GM12878 (cell line): Measurements from ENCODE around the gene CLEC5A. TPM values are rescaled to one million over a fixed set of nuclear protein-coding genes. Genes with fewer than 3 reads are reported as not detected.

Experiments
- ATAC-seq: fragments of 200-7000 bp; cut with Tn5 transposase; 3 replicates; pipeline ENCODE4 v1.9.1; 2020; ENCODE audit warnings: mild to moderate bottlenecking, moderate library complexity
- BruUV-seq: library from RNA; stranded (reverse); fragments of 400-500 nt; replicated peaks from 2 replicates; lab custom pipeline; 2021; lab: Mats Ljungman, UMichigan
- CTCF ChIA-PET: fragments of 300-600 bp; sonication (Branson Sonifier 250); formaldehyde crosslinking; extraction: SDS; loops from one replicate; lab custom pipeline; 2021; ENCODE audit warnings: inconsistent platforms; lab: Yijun Ruan, JAX
- POLR2A ChIA-PET: fragments of 350-600 bp; formaldehyde crosslinking; extraction: SDS; loops from one replicate; lab custom pipeline; 2021; ENCODE audit warnings: inconsistent platforms; lab: Charles Lee
- RAD21 ChIA-PET: fragments of 300-600 bp; sonication (Branson Sonifier 250); formaldehyde crosslinking; loops from one replicate; lab custom pipeline; 2023; ENCODE audit warnings: antibody characterized with exemption; ENCODE audit not compliant: unreplicated experiment; lab: Charles Lee
- SMC1A ChIA-PET: fragments of 300-600 bp; sonication (Branson Sonifier 250); formaldehyde crosslinking; loops from one replicate; lab custom pipeline; 2023; ENCODE audit not compliant: unreplicated experiment, uncharacterized antibody; lab: Charles Lee
- DNase-seq: peaks from one replicate; pipeline ENCODE4 v3.0.0-alpha.2; 2011; ENCODE audit warnings: low read depth, low spot score
- FAIRE-seq: peaks from 3 replicates; lab custom pipeline; 2011; peaks lifted over from hg19 to GRCh38; lab: Jason Lieb, UNC
- H2AFZ ChIP-seq: 2 replicates; pipeline ENCODE4 v1.6.0; 2011; ENCODE audit warnings: low read depth, low read length, control low read depth; ENCODE audit not compliant: control insufficient read depth
- H3K27ac ChIP-seq: 2 replicates; pipeline ENCODE4 v1.5.1; 2011; ENCODE audit warnings: control low read depth; ENCODE audit not compliant: control insufficient read depth, insufficient read depth
- H3K27me3 ChIP-seq, 2 experiments: replicated peaks in 1 of 2; 2 replicates each; pipeline versions ENCODE4 v1.6.0 to v1.6.1; 2011; ENCODE audit warnings: low read length in 1 of 2; ENCODE audit not compliant: control insufficient read depth in 2 of 2, insufficient read depth in 2 of 2
- H3K36me3 ChIP-seq, 2 experiments: 2 replicates each; pipeline ENCODE4 v1.5.1; 2011; ENCODE audit warnings: low read length in 1 of 2; ENCODE audit not compliant: control insufficient read depth in 2 of 2, insufficient read depth in 2 of 2
- H3K4me1 ChIP-seq: 2 replicates; pipeline ENCODE4 v1.6.1; 2011; ENCODE audit warnings: mild to moderate bottlenecking, low read length, moderate library complexity, mixed read lengths; ENCODE audit not compliant: control insufficient read depth, insufficient read depth
- H3K4me2 ChIP-seq: 2 replicates; pipeline ENCODE4 v1.6.0; 2011; ENCODE audit warnings: control low read depth; ENCODE audit not compliant: control insufficient read depth, insufficient read depth
- H3K4me3 ChIP-seq: fragments of 200-600 bp; sonication (generic); 2 replicates; pipeline ENCODE4 v1.5.1; 2016
- H3K79me2 ChIP-seq: 2 replicates; pipeline ENCODE4 v1.6.0; 2011; ENCODE audit warnings: low read length; ENCODE audit not compliant: control insufficient read depth, insufficient read depth
- H3K9ac ChIP-seq: 2 replicates; pipeline ENCODE4 v1.8.0; 2011; ENCODE audit warnings: low read length, control low read depth, mixed read lengths; ENCODE audit not compliant: control insufficient read depth, insufficient read depth
- H3K9me3 ChIP-seq: replicated peaks from 3 replicates; pipeline ENCODE4 v1.5.1; 2011; ENCODE audit warnings: mild to moderate bottlenecking, low read length; ENCODE audit not compliant: control insufficient read depth, insufficient read depth
- H4K20me1 ChIP-seq: 2 replicates; pipeline ENCODE4 v1.6.0; 2011; ENCODE audit not compliant: control insufficient read depth, insufficient read depth
- ASH2L ChIP-seq: fragments of 300-600, 200-600 bp; sonication (generic); IDR thresholded peaks from 2 replicates; pipeline ENCODE4 v1.6.1; 2017; ENCODE audit warnings: low read depth, mild to moderate bottlenecking, borderline replicate concordance
- BACH1 ChIP-seq: fragments of 450-650 bp; IDR thresholded peaks from 2 replicates; pipeline ENCODE4 v1.6.1; 2017; ENCODE audit warnings: mild to moderate bottlenecking, borderline replicate concordance
- CBFB ChIP-seq: IDR thresholded peaks from 2 replicates; pipeline ENCODE4 v1.6.1; 2016; ENCODE audit warnings: antibody characterized with exemption, low read depth
- MTA3 ChIP-seq: IDR thresholded peaks from 2 replicates; pipeline ENCODE4 v1.6.1; 2012; ENCODE audit warnings: low read length, inconsistent platforms, borderline replicate concordance
- PAX5 ChIP-seq: IDR thresholded peaks from 2 replicates; pipeline ENCODE4 v1.6.1; 2011; ENCODE audit warnings: low read depth, low read length, borderline replicate concordance
- RCOR1 ChIP-seq: conservative IDR thresholded peaks from 2 replicates; pipeline ENCODE4 v1.6.1; 2012; ENCODE audit warnings: low read depth, low read length, improper control_type of control experiment
- TCF3 ChIP-seq: IDR thresholded peaks from 2 replicates; pipeline ENCODE4 v1.6.1; 2012; ENCODE audit warnings: low read depth, mild to moderate bottlenecking, low read length, borderline replicate concordance; ENCODE audit not compliant: insufficient read depth
- ZNF384 ChIP-seq: IDR thresholded peaks from 2 replicates; pipeline ENCODE4 v1.6.1; 2012; ENCODE audit warnings: low read depth, mild to moderate bottlenecking, low read length, improper control_type of control experiment, borderline replicate concordance
- whole genome bisulfite sequencing: methylation state at CpG from one replicate; pipeline ENCODE4 v1.1.6; 2016; ENCODE audit warnings: low lambda C conversion rate; ENCODE audit not compliant: insufficient replicate concordance, insufficient coverage; ENCODE audit errors: missing lambda C conversion rate; 5-methylcytosine and 5-hydroxymethylcytosine counted together
- in situ Hi-C: fragments of 300-500 bp; cut with MboI; formaldehyde crosslinking; loops from 9 replicates; pipeline ENCODE4 v1.14.3; 2018; ENCODE audit warnings: mixed read lengths
- intact Hi-C: fragments of 100-400 bp; cut with micrococcal nuclease; formaldehyde crosslinking; loops from one replicate; pipeline ENCODE4 v1.14.2; 2022; ENCODE audit not compliant: unreplicated experiment
- polyA plus RNA-seq, 11 experiments: library from polyadenylated mRNA; depleted of rRNA in 4 of 11; unstranded in 6 of 11; stranded (reverse) in 5 of 11; fragments of >200 nt; fragmentation: Nextera tagmentation in 4 of 11; fragmentation: Illumina TruSeq in 1 of 11; extraction: Ambion mirVana in 4 of 11; extraction: Trizol in 1 of 11; gene quantifications; 1 replicate in 1 of 11; 2 replicates in 10 of 11; pipeline versions ENCODE4 v1.2.1 to v1.2.3, GENCODE V29; 2011 to 2016; ENCODE audit warnings: inconsistent platforms in 2 of 11, missing spikeins in 2 of 11, low read depth in 1 of 11
- total RNA-seq, 4 experiments: library from RNA; depleted of rRNA in 3 of 4; stranded (reverse); fragments of >200 nt in 3 of 4; fragmentation: Illumina TruSeq in 1 of 4; extraction: Trizol in 1 of 4; gene quantifications; 2 replicates each; pipeline versions ENCODE4 v1.2.1 to v1.2.3, GENCODE V29; 2013 to 2021
- TF ChIP-seq, protein P1 (sequence below): IDR thresholded peaks from 2 replicates; pipeline ENCODE4 v1.6.1; 2011; ENCODE audit warnings: low read depth, mild to moderate bottlenecking, low read length, moderate library complexity, borderline replicate concordance; ENCODE audit errors: extremely low read depth
- TF ChIP-seq, protein P2 (sequence below): fragments of 450-650 bp; formaldehyde crosslinking; IDR thresholded peaks from 2 replicates; pipeline ENCODE4 v1.5.0; 2022; ENCODE audit warnings: mild to moderate bottlenecking, missing genetic modification characterization
- TF ChIP-seq, protein P3 (sequence below): IDR thresholded peaks from 2 replicates; pipeline ENCODE4 v1.6.1; 2011; ENCODE audit warnings: borderline replicate concordance, low read depth, mild to moderate bottlenecking, moderate library complexity, mixed read lengths, low read length; ENCODE audit not compliant: insufficient read depth; ENCODE audit errors: extremely low read length

CLEC5A gene
- total and polyA plus RNA-seq, 10 of the 15 experiments (the other 5 are each of a cell fraction or from before 2014, with no cell fraction given) = not detected

DNA sequence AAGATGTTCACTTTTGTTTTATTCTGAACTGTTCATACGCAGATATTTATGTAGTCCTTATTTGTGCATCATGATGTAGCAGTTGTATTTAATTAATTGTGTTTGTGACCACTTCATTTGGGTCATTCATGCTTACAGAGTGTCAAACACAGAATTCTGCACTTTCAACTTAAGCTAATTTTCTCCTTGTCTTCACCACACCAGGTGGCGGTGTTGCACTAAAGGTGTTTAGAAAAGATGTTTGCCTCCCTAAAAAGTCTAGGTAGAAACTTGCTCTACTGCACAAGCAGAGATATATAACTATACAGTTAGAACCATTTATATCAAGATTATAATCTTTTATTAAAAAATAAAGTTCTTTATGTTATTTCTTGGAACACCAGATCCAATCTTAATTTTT lies 28.1 kb upstream of the CLEC5A start (continued):
- TF ChIP-seq, protein P1, sequence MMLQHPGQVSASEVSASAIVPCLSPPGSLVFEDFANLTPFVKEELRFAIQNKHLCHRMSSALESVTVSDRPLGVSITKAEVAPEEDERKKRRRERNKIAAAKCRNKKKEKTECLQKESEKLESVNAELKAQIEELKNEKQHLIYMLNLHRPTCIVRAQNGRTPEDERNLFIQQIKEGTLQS = no peak

DNA sequence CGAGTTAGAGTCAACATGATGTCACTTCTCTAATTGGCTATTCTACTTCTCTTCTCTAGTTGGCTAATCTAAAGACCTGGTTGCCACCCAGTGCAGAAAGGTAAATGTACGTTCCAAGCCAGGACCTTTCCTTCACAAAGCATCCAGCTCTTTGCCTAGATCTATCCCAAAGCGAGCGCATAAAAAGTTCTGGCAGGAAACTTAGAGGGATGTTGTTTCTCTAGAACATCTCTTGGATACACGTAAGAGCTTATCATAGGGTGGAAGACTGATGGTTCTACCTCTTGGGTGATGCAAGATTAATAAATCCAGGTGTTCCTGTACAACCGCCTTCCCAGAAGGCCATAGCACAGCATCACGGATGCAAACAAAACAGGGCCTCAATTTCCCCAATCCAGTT lies 26.9 kb upstream of the CLEC5A start, which contains the start of gene TAS2R38:
Gene TAS2R38, minus strand, starts transcription at position 101 of the 400 bp plus-strand sequence. Its CDS starts 84 bp downstream, at position 17.
- H3K4me1 ChIP-seq = no peaks in the 10 kb centered on the region
- no peaks in the 10 kb centered on the region for H4K20me1 ChIP-seq
- no peak within 1 kb of the TSS for H2AFZ ChIP-seq
- H3K9me3 ChIP-seq = no peaks in the 10 kb centered on the region
- 49% methylated on average over 7 of the region's 7 CpGs for WGBS
- DNase-seq = no peak
- no peak within 1 kb of the TSS for H3K4me2 ChIP-seq
- SMC1A ChIA-PET = no interaction called here
- intact Hi-C loops = no loop called here
- in situ Hi-C loops = loop anchor here (10.0 kb wide), 1 partner anchor 331 kb away; no protein-coding TSS in a partner anchor
- CTCF ChIA-PET = interaction anchor here (3.9 kb wide), 1 partner anchor 330 kb away, joined by 40 read pairs; no protein-coding TSS in a partner anchor
- no peak within 1 kb of the TSS for H3K9ac ChIP-seq
- no peak within 1 kb of the TSS for H3K4me3 ChIP-seq
- TF ChIP-seq TCF3 (no peak), MTA3 (no peak), BACH1 (no peak), CBFB (no peak), ASH2L (no peak), RCOR1 (no peak), ZNF384 (no peak), PAX5 (no peak)
- TF ChIP-seq, protein P2, sequence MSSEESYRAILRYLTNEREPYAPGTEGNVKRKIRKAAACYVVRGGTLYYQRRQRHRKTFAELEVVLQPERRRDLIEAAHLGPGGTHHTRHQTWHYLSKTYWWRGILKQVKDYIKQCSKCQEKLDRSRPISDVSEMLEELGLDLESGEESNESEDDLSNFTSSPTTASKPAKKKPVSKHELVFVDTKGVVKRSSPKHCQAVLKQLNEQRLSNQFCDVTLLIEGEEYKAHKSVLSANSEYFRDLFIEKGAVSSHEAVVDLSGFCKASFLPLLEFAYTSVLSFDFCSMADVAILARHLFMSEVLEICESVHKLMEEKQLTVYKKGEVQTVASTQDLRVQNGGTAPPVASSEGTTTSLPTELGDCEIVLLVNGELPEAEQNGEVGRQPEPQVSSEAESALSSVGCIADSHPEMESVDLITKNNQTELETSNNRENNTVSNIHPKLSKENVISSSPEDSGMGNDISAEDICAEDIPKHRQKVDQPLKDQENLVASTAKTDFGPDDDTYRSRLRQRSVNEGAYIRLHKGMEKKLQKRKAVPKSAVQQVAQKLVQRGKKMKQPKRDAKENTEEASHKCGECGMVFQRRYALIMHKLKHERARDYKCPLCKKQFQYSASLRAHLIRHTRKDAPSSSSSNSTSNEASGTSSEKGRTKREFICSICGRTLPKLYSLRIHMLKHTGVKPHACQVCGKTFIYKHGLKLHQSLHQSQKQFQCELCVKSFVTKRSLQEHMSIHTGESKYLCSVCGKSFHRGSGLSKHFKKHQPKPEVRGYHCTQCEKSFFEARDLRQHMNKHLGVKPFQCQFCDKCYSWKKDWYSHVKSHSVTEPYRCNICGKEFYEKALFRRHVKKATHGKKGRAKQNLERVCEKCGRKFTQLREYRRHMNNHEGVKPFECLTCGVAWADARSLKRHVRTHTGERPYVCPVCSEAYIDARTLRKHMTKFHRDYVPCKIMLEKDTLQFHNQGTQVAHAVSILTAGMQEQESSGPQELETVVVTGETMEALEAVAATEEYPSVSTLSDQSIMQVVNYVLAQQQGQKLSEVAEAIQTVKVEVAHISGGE (CRISPR knock-in tag) = no peak
- TF ChIP-seq, protein P3, sequence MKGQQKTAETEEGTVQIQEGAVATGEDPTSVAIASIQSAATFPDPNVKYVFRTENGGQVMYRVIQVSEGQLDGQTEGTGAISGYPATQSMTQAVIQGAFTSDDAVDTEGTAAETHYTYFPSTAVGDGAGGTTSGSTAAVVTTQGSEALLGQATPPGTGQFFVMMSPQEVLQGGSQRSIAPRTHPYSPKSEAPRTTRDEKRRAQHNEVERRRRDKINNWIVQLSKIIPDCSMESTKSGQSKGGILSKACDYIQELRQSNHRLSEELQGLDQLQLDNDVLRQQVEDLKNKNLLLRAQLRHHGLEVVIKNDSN = no peak
- no peak for ATAC-seq
- no peak within 1 kb of the TSS for H3K27ac ChIP-seq
- no peaks in the 10 kb centered on the region for H3K27me3 ChIP-seq
- no peak for FAIRE-seq
- no peaks in the 10 kb centered on the region for H3K79me2 ChIP-seq
- RAD21 ChIA-PET = no interaction called here
- H3K36me3 ChIP-seq = no peaks in the 10 kb centered on the region
- POLR2A ChIA-PET = no interaction called here
- no TSS peak for BruUV-seq
